K562 (cell line): ENCODE results near the gene AGFG1. TPM values are rescaled to one million over a fixed set of nuclear protein-coding genes. Genes with fewer than 3 reads are reported as not detected.

Source experiments
- ETV6 ChIP-seq, 3 experiments: fragments of 150-350 bp in 1 of 3; sonication (generic) in 1 of 3; formaldehyde crosslinking in 1 of 3; IDR thresholded peaks; 2 replicates each; pipeline versions ENCODE4 v1.6.1 to v1.8.0; 2014 to 2022; ENCODE audit warnings: borderline replicate concordance in 2 of 3, low read depth in 2 of 3, antibody characterized with exemption in 1 of 3, low read length in 1 of 3, mild to moderate bottlenecking in 1 of 3, missing genetic modification reagents in 1 of 3
- HCFC1 ChIP-seq: IDR thresholded peaks from 2 replicates; pipeline ENCODE4 v1.6.1; 2012; ENCODE audit warnings: low read depth, low read length, improper control_type of control experiment
- MXI1 ChIP-seq: IDR thresholded peaks from 2 replicates; pipeline ENCODE4 v1.6.1; 2011; ENCODE audit warnings: low read depth, mild to moderate bottlenecking, improper control_type of control experiment, low read length
- NFRKB ChIP-seq: fragments of 450-650 bp; IDR thresholded peaks from 2 replicates; pipeline ENCODE4 v1.6.1; 2016; ENCODE audit warnings: low read depth
- NUFIP1 ChIP-seq: fragments of 450-650 bp; IDR thresholded peaks from 2 replicates; pipeline ENCODE4 v1.6.1; 2018; ENCODE audit not compliant: partially characterized antibody
- POLR3A ChIP-seq: IDR thresholded peaks from 2 replicates; pipeline ENCODE4 v1.6.1; 2011; ENCODE audit warnings: borderline replicate concordance, mild to moderate bottlenecking, moderate library complexity; ENCODE audit not compliant: insufficient read length, insufficient read depth; ENCODE audit errors: extremely low read depth
- TAF15 ChIP-seq: fragments of 200-400 bp; formaldehyde crosslinking; IDR thresholded peaks from 2 replicates; pipeline ENCODE4 v1.6.1; 2017; ENCODE audit warnings: mild to moderate bottlenecking, low read depth, low read length, moderate library complexity
- TFAM ChIP-seq: fragments of 250-450 bp; sonication (Bioruptor Pico); conservative IDR thresholded peaks from 2 replicates; pipeline ENCODE4 v1.5.0; 2021; ENCODE audit warnings: mild to moderate bottlenecking, moderate library complexity
- TRIM24 ChIP-seq, 2 experiments: fragments of 450-650 bp; IDR thresholded peaks; 2 replicates each; pipeline ENCODE4 v1.6.1; 2016
- ZNF12 ChIP-seq: sonication (generic); formaldehyde crosslinking; IDR thresholded peaks from 2 replicates; pipeline ENCODE4 v1.4.0; 2020; ENCODE audit warnings: mild to moderate bottlenecking, missing genetic modification reagents
- ZNF24 ChIP-seq: fragments of 450-650 bp; IDR thresholded peaks from 2 replicates; pipeline ENCODE4 v1.6.1; 2016
- ZNF717 ChIP-seq: fragments of 250-450 bp; sonication (Bioruptor Pico); IDR thresholded peaks from 2 replicates; pipeline ENCODE4 v1.5.0; 2021
- ZNF76 ChIP-seq: fragments of 250-450 bp; sonication (Bioruptor Pico); IDR thresholded peaks from 2 replicates; pipeline ENCODE4 v1.4.0; 2020; ENCODE audit warnings: mild to moderate bottlenecking, moderate library complexity, borderline replicate concordance
- polyA plus RNA-seq, 8 experiments: library from polyadenylated mRNA; depleted of rRNA in 4 of 8; stranded (reverse) in 5 of 8; unstranded in 3 of 8; fragments of >200 nt; fragmentation: Nextera tagmentation in 2 of 8; fragmentation: Illumina TruSeq in 1 of 8; extraction: Ambion mirVana in 2 of 8; extraction: Trizol in 1 of 8; gene quantifications; 2 replicates each; pipeline versions ENCODE4 v1.2.1 to v1.2.3, GENCODE V29; 2011 to 2014; ENCODE audit warnings: inconsistent platforms in 1 of 8, missing spikeins in 1 of 8
- total RNA-seq, 7 experiments: library from RNA; depleted of rRNA in 6 of 7; stranded (reverse); fragments of >200 nt in 6 of 7; fragmentation: Illumina TruSeq in 2 of 7; extraction: Trizol in 2 of 7; gene quantifications; 2 replicates each; pipeline versions ENCODE4 v1.2.1 to v1.2.3, GENCODE V29; 2011 to 2021; ENCODE audit warnings: low replicate concordance in 1 of 7
- TF ChIP-seq, protein P1 (sequence below): fragments of 450-650 bp; formaldehyde crosslinking; IDR thresholded peaks from 2 replicates; pipeline ENCODE4 v1.4.0; 2022; ENCODE audit warnings: missing genetic modification characterization
- TF ChIP-seq, protein P2 (sequence below): fragments of 250-450 bp; sonication (Bioruptor Pico); IDR thresholded peaks from 2 replicates; pipeline ENCODE4 v1.5.0; 2021; ENCODE audit warnings: mild to moderate bottlenecking, borderline replicate concordance
- TF ChIP-seq, protein P3 (sequence below): fragments of 450-650 bp; IDR thresholded peaks from 2 replicates; pipeline ENCODE4 v1.6.1; 2018; ENCODE audit warnings: mild to moderate bottlenecking, low read depth; ENCODE audit not compliant: partially characterized antibody
- TF ChIP-seq, protein P4 (sequence below): fragments of 450-650 bp; IDR thresholded peaks from 2 replicates; pipeline ENCODE4 v1.6.1; 2016
- TF ChIP-seq, protein P5 (sequence below): fragments of 150-350 bp; IDR thresholded peaks from 2 replicates; pipeline ENCODE4 v1.6.1; 2014; ENCODE audit warnings: low read depth, mild to moderate bottlenecking, low read length, borderline replicate concordance

AGFG1 gene
- total and polyA plus RNA-seq, 9 of the 15 experiments (the other 6 are each of a cell fraction or from before 2014, with no cell fraction given) = 11.2 to 97.5 (median 36.0) TPM

DNA sequence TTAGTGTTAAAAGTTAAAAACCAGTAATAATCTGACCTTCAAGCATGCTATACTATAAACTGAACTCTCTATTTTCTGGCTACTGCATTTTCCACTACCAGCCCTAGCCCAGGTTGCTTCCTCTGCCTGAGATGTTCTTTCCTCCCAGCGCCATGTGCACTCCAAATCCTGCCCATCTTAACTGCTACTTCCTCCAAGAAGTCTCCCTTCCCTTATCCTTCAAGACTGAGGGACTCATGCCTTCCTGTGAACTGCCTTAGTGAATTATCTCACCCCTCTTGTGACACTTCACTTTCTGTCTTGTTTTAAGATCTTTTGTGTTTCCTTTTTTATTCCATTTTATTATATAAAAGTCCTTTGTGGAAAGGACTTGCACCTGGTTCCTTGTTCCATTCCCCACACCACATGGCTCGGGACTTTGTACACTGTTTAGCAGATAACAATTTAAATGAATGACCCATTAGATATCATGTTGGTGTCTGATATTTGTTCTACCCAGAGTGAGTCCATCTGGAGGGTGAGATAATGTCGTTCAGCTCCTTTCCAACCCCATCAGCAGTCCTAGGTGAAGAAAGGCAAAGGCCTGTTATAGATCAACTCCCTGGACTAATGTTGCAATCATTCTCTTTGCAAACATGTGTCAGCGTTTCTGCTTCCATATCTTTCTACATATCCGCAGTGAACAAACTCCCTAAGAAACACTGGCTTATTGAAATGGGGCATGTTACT, 20.9 kb upstream of the AGFG1 start (continued):
- TF ChIP-seq ZNF12 (CRISPR knock-in tag) (no peak), HCFC1 (no peak), TFAM (CRISPR knock-in tag) (no peak), ZNF24 (peak; percentile 81), TAF15 (no peak), ZNF76 (CRISPR knock-in tag) (no peak), ETV6 (IDR thresholded peaks at IDR 0.05; ENCODE audit: borderline replicate concordance in 1 of 2, low read depth in 2 of 2, low read length in 1 of 2) (no peak; a peak in 2 of 4 replicates), ETV6 (CRISPR knock-in tag; IDR thresholded peaks at IDR 0.05; ENCODE audit: borderline replicate concordance) (no peak), TRIM24 (IDR thresholded peaks at IDR 0.05) (peak; percentile 97 to 98), POLR3A (no peak), ZNF717 (no peak), NUFIP1 (no peak), NFRKB (peak; percentile 55; the same call in 1 of the 2 replicates), MXI1 (peak; percentile 60)
- TF ChIP-seq, protein P1, sequence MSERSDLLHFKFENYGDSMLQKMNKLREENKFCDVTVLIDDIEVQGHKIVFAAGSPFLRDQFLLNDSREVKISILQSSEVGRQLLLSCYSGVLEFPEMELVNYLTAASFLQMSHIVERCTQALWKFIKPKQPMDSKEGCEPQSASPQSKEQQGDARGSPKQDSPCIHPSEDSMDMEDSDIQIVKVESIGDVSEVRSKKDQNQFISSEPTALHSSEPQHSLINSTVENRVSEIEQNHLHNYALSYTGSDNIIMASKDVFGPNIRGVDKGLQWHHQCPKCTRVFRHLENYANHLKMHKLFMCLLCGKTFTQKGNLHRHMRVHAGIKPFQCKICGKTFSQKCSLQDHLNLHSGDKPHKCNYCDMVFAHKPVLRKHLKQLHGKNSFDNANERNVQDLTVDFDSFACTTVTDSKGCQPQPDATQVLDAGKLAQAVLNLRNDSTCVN (CRISPR knock-in tag) = no peak
- TF ChIP-seq, protein P2, sequence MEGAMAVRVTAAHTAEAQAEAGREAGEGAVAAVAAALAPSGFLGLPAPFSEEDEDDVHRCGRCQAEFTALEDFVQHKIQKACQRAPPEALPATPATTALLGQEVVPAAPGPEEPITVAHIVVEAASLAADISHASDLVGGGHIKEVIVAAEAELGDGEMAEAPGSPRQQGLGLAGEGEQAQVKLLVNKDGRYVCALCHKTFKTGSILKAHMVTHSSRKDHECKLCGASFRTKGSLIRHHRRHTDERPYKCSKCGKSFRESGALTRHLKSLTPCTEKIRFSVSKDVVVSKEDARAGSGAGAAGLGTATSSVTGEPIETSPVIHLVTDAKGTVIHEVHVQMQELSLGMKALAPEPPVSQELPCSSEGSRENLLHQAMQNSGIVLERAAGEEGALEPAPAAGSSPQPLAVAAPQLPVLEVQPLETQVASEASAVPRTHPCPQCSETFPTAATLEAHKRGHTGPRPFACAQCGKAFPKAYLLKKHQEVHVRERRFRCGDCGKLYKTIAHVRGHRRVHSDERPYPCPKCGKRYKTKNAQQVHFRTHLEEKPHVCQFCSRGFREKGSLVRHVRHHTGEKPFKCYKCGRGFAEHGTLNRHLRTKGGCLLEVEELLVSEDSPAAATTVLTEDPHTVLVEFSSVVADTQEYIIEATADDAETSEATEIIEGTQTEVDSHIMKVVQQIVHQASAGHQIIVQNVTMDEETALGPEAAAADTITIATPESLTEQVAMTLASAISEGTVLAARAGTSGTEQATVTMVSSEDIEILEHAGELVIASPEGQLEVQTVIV = no peak
- TF ChIP-seq, protein P3, sequence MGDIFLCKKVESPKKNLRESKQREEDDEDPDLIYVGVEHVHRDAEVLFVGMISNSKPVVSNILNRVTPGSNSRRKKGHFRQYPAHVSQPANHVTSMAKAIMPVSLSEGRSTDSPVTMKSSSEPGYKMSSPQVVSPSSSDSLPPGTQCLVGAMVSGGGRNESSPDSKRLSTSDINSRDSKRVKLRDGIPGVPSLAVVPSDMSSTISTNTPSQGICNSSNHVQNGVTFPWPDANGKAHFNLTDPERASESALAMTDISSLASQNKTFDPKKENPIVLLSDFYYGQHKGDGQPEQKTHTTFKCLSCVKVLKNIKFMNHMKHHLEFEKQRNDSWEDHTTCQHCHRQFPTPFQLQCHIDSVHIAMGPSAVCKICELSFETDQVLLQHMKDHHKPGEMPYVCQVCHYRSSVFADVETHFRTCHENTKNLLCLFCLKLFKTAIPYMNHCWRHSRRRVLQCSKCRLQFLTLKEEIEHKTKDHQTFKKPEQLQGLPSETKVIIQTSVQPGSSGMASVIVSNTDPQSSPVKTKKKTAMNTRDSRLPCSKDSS = no peak
- TF ChIP-seq, protein P4, sequence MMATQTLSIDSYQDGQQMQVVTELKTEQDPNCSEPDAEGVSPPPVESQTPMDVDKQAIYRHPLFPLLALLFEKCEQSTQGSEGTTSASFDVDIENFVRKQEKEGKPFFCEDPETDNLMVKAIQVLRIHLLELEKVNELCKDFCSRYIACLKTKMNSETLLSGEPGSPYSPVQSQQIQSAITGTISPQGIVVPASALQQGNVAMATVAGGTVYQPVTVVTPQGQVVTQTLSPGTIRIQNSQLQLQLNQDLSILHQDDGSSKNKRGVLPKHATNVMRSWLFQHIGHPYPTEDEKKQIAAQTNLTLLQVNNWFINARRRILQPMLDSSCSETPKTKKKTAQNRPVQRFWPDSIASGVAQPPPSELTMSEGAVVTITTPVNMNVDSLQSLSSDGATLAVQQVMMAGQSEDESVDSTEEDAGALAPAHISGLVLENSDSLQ = peak; percentile 60
- TF ChIP-seq, protein P5, sequence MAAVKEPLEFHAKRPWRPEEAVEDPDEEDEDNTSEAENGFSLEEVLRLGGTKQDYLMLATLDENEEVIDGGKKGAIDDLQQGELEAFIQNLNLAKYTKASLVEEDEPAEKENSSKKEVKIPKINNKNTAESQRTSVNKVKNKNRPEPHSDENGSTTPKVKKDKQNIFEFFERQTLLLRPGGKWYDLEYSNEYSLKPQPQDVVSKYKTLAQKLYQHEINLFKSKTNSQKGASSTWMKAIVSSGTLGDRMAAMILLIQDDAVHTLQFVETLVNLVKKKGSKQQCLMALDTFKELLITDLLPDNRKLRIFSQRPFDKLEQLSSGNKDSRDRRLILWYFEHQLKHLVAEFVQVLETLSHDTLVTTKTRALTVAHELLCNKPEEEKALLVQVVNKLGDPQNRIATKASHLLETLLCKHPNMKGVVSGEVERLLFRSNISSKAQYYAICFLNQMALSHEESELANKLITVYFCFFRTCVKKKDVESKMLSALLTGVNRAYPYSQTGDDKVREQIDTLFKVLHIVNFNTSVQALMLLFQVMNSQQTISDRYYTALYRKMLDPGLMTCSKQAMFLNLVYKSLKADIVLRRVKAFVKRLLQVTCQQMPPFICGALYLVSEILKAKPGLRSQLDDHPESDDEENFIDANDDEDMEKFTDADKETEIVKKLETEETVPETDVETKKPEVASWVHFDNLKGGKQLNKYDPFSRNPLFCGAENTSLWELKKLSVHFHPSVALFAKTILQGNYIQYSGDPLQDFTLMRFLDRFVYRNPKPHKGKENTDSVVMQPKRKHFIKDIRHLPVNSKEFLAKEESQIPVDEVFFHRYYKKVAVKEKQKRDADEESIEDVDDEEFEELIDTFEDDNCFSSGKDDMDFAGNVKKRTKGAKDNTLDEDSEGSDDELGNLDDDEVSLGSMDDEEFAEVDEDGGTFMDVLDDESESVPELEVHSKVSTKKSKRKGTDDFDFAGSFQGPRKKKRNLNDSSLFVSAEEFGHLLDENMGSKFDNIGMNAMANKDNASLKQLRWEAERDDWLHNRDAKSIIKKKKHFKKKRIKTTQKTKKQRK = no peak
